ENCODE data around the gene ZFHX2. TPM values are rescaled to one million over a fixed set of nuclear protein-coding genes. Genes with fewer than 3 reads are reported as not detected.
"Not testable (repeated sequence)": the region's sequence is repeated elsewhere in the genome, so short reads cannot be mapped to it uniquely, and the experiment has no call there.

The ZFHX2 gene
- total RNA-seq (2022) (3.7 TPM in 2 replicates), Bru-seq, nascent RNA (percentile 33 among the genes with signal in this experiment), BruChase-seq, experiment 1, labeled RNA remaining after a 6-hour chase (percentile 48 among the genes with signal in this experiment), BruChase-seq, experiment 2, labeled RNA remaining after a 2-hour chase (percentile 52 among the genes with signal in this experiment)
- long read RNA-seq, partial matches to known transcripts: 0 of 2 reads
- long read RNA-seq, other reads (novel, unspliced or antisense): 2 of 2 reads

DNA sequence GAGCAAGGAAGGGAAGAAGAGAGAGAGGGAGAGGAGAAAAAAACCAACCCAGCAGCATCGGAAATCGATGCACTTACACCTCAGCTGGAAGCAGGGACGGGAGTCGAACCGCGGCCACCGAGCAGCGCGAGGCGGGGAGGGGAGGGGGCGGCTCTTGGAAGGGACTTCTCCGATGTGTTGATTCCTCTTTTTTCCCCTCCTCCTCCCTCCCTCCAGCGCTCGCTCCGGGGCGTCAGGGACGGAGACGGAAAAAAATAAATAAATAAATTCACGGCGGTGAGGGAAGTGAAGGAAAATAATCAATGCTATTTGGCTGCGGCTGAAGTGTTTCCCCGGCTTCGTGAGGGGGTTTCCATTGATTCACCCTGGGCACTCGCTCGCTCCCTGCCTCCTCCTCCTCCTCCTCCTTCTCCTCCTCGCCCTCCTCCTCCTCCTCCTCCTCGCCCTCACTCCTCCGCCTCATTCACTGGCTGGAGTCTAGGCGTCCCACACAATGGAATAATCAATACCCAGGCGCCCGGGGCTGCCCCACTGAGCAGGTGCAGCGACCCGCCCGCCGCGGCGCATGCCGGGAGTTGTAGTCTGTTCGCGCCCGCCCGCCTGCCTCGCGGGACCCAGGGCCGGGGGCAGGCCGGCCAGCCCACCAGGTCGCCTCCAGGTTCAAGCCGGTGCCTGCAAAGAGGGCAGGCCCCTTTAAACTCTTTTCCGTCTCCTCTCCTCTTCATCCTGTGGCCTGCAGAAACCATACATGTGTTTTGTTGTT, at the start of gene ZFHX2:
ZFHX2 (minus strand) TSS at position 500 of the 763 bp plus-strand sequence. CDS start 16,440 bp downstream, outside the sequence.
- no TSS peak for BruUV-seq (replicated peaks)
- H3K36me3 Mint-ChIP-seq (ENCODE audit: insufficient read depth, unreplicated experiment): peaks cover 10% of the 10 kb centered on the region
- CTCF ChIA-PET: interaction anchor here (0.6 to 0.7 kb wide), 2 partner anchors 362 to 433 kb away, joined by 3 to 5 read pairs; no protein-coding TSS in a partner anchor
- no peak for TF ChIP-seq CTCF (IDR thresholded peaks at IDR 0.05; ENCODE audit: unreplicated experiment)
- H3K9me3 Mint-ChIP-seq (ENCODE audit: low read depth, unreplicated experiment): no peaks in the 10 kb centered on the region
- H3K4me3 Mint-ChIP-seq (ENCODE audit: low read depth, unreplicated experiment): no peak within 1 kb of the TSS
- DNase-seq: peak; percentile 94
- peak within 1 kb of the TSS; percentile 92 for H3K27ac Mint-ChIP-seq (ENCODE audit: unreplicated experiment)
- intact Hi-C loops (cut with micrococcal nuclease; ENCODE audit: unreplicated experiment): loop anchor here (10.0 kb wide), 1 partner anchor 227 kb away; the partner anchor contains the start of gene PABPN1
- H3K4me1 Mint-ChIP-seq (ENCODE audit: low read depth, unreplicated experiment): peaks cover 16% of the 10 kb centered on the region
- no peaks in the 10 kb centered on the region for H3K27me3 Mint-ChIP-seq (ENCODE audit: unreplicated experiment)

- Mint-ChIP-seq H3K4me1 (ENCODE audit: low read depth, unreplicated experiment) (no peaks in the 10 kb centered on the region), H3K36me3 (ENCODE audit: insufficient read depth, unreplicated experiment) (no peaks in the 10 kb centered on the region), H3K4me3 (ENCODE audit: low read depth, unreplicated experiment) (no peak overlapping the region), H3K27me3 (ENCODE audit: unreplicated experiment) (peaks cover 19% of the 10 kb centered on the region), H3K9me3 (ENCODE audit: low read depth, unreplicated experiment) (no peaks in the 10 kb centered on the region), H3K27ac (ENCODE audit: unreplicated experiment) (no peak overlapping the region)
- intact Hi-C loops (cut with micrococcal nuclease; ENCODE audit: unreplicated experiment): no loop called here
- no TSS peak for BruUV-seq (replicated peaks)
- CTCF ChIA-PET: no interaction called here
- no peak for TF ChIP-seq CTCF (IDR thresholded peaks at IDR 0.05; ENCODE audit: unreplicated experiment)
- no peak for DNase-seq
Measured at GRCh38 chr14:23600806-23601205, 49.2 kb upstream of the ZFHX2 start.

DNA sequence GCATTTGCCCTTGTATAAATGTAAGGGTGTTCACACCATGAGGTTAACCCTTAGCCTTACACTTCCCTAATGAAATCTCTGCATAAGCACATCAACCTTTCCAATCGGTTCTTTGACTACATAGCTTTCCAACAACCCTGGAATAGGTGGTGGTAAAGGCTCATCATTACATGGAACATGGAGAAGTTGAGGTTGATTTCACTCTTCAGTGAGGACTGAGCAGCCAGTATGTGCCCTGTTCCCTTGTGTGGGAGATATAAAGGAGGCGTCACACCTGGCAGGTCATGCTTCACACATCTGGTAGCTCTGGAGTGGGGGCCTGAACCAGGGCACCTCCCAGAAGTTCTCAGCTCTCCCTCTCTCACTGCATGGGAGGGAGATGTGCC, 48.8 kb upstream of the ZFHX2 start:
- CTCF ChIA-PET: no interaction called here
- Mint-ChIP-seq H3K4me3 (ENCODE audit: low read depth, unreplicated experiment) (no peak overlapping the region), H3K27me3 (ENCODE audit: unreplicated experiment) (peaks cover 19% of the 10 kb centered on the region), H3K36me3 (ENCODE audit: insufficient read depth, unreplicated experiment) (no peaks in the 10 kb centered on the region), H3K9me3 (ENCODE audit: low read depth, unreplicated experiment) (no peaks in the 10 kb centered on the region), H3K4me1 (ENCODE audit: low read depth, unreplicated experiment) (no peaks in the 10 kb centered on the region), H3K27ac (ENCODE audit: unreplicated experiment) (no peak overlapping the region)
- no TSS peak for BruUV-seq (replicated peaks)
- DNase-seq: no peak
- intact Hi-C loops (cut with micrococcal nuclease; ENCODE audit: unreplicated experiment): no loop called here
- no peak for TF ChIP-seq CTCF (IDR thresholded peaks at IDR 0.05; ENCODE audit: unreplicated experiment)

DNA sequence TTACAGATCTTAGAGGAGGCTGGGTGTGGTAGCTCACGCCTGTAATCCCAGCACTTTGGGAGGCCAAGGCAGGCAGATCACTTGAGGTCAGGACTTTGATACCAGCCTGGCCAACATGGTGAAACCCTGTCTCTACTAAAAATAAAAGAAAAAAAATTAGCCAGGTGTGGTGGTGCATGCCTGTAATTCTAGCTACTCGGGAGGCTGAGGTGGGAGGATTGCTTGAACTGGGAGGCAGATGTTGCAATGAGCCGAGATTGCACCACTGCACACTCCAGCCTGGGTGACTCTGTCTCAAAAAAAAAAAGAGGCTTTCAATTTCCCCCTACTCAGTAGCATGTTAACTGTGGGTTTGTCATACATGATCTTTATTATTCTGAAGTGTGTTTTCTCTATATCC, 42.6 kb upstream of the ZFHX2 start:
- H3K4me3 Mint-ChIP-seq (ENCODE audit: low read depth, unreplicated experiment); H3K27ac Mint-ChIP-seq (ENCODE audit: unreplicated experiment); CTCF ChIA-PET; H3K4me1 Mint-ChIP-seq (ENCODE audit: low read depth, unreplicated experiment); DNase-seq; intact Hi-C loops (cut with micrococcal nuclease; ENCODE audit: unreplicated experiment); H3K36me3 Mint-ChIP-seq (ENCODE audit: insufficient read depth, unreplicated experiment); BruUV-seq (replicated peaks); H3K9me3 Mint-ChIP-seq (ENCODE audit: low read depth, unreplicated experiment); H3K27me3 Mint-ChIP-seq (ENCODE audit: unreplicated experiment): not testable (repeated sequence)
